ENCODE results near the gene NUP107.

- no peak for TF ChIP-seq POLR2A (IDR thresholded peaks at IDR 0.05)
- no peak for TF ChIP-seq CTCF (IDR thresholded peaks at IDR 0.05)
- no peak for TF ChIP-seq POLR2AphosphoS5 (IDR thresholded peaks at IDR 0.05)
- no peak for TF ChIP-seq EP300 (IDR thresholded peaks at IDR 0.05)
Observed at GRCh38 chr12:68793975-68794652, 107.3 kb downstream of the NUP107 start.

All from sigmoid colon (tissue), 4 donors.